Activated T-cell treated with anti-CD3 and anti-CD28 coated beads for 48 hours (primary cell): Measurements from ENCODE around the gene COG6.

Source experiments
- DNase-seq: peaks from one replicate; pipeline ENCODE4 v3.0.0-alpha.2; 2020; ENCODE audit warnings: low read depth

Gene COG6

GRCh38 chr13:39682310-39682709 is 26.8 kb downstream of the COG6 start:
- DNase-seq = no peak

GRCh38 chr13:39682788-39683187 is 27.3 kb downstream of the COG6 start:
- no peak for DNase-seq

GRCh38 chr13:39684531-39685137 is 29.2 kb downstream of the COG6 start:
- no peak for DNase-seq

GRCh38 chr13:39685652-39686051 is 30.2 kb downstream of the COG6 start:
- DNase-seq = no peak

GRCh38 chr13:39688278-39688677 is 32.8 kb downstream of the COG6 start:
- no peak for DNase-seq

GRCh38 chr13:39688699-39689405 is 33.4 kb downstream of the COG6 start:
- DNase-seq = no peak

- no peak for DNase-seq
These were observed 37.4 kb downstream of the COG6 start for GRCh38 chr13:39692660-39693438.

GRCh38 chr13:39699274-39699673 is 43.8 kb downstream of the COG6 start:
- no peak for DNase-seq

GRCh38 chr13:39712626-39713025 is 57.2 kb downstream of the COG6 start:
- DNase-seq = no peak

GRCh38 chr13:39729156-39729555 is 73.7 kb downstream of the COG6 start:
- no peak for DNase-seq

GRCh38 chr13:39734952-39735351 is 79.5 kb downstream of the COG6 start:
- DNase-seq = no peak

GRCh38 chr13:39737047-39737446 is 81.6 kb downstream of the COG6 start:
- DNase-seq = no peak

- DNase-seq = no peak
These were observed 85.3 kb downstream of the COG6 start for GRCh38 chr13:39740761-39741160.

GRCh38 chr13:39748961-39749360 is 93.5 kb downstream of the COG6 start:
- no peak for DNase-seq

- DNase-seq = no peak
These were observed 94.1 kb downstream of the COG6 start for GRCh38 chr13:39749528-39749927.

- DNase-seq = no peak
These were observed 96.3 kb downstream of the COG6 start for GRCh38 chr13:39751805-39752204.

- no peak for DNase-seq
These were observed 105.1 kb downstream of the COG6 start for GRCh38 chr13:39760521-39760920.

- DNase-seq = no peak
These were observed 110.5 kb downstream of the COG6 start for GRCh38 chr13:39765801-39766463.

GRCh38 chr13:39766464-39767158 is 111.1 kb downstream of the COG6 start:
- DNase-seq = no peak

GRCh38 chr13:39767791-39768517 is 112.5 kb downstream of the COG6 start:
- no peak for DNase-seq

- no peak for DNase-seq
These were observed 113.5 kb downstream of the COG6 start for GRCh38 chr13:39768962-39769361.
